GM18951 (cell line): ENCODE measurements around the gene U2AF1L4.

Experiments
- POLR2A ChIP-seq: IDR thresholded peaks from 4 replicates; pipeline ENCODE4 v1.6.1; 2011; ENCODE audit warnings: mild to moderate bottlenecking; ENCODE audit not compliant: insufficient read length, insufficient read depth; ENCODE audit errors: extremely low read depth
- in situ Hi-C: fragments of 300-500 bp; cut with MboI; formaldehyde crosslinking; loops from one replicate; pipeline ENCODE4 v1.12.0; 2022; ENCODE audit warnings: low sequenced_read_pairs, mixed read lengths, inconsistent platforms; ENCODE audit not compliant: unreplicated experiment

The U2AF1L4 gene

GRCh38 chr19:35786299-35787160 is 41.3 kb upstream of the U2AF1L4 start:
- in situ Hi-C loops: no loop called here
- no peak for TF ChIP-seq POLR2A

GRCh38 chr19:35785339-35785627 is 40.1 kb upstream of the U2AF1L4 start:
- TF ChIP-seq POLR2A: no peak
- in situ Hi-C loops: no loop called here

- in situ Hi-C loops: no loop called here
- TF ChIP-seq POLR2A: no peak
Measured at GRCh38 chr19:35784503-35785338, 39.5 kb upstream of the U2AF1L4 start.

GRCh38 chr19:35783469-35784434 is 38.5 kb upstream of the U2AF1L4 start:
- in situ Hi-C loops: no loop called here
- no peak for TF ChIP-seq POLR2A

- TF ChIP-seq POLR2A: no peak
- in situ Hi-C loops: no loop called here
Measured at GRCh38 chr19:35782589-35782988, 37.4 kb upstream of the U2AF1L4 start.

GRCh38 chr19:35781650-35782049 is 36.4 kb upstream of the U2AF1L4 start:
- TF ChIP-seq POLR2A: no peak
- in situ Hi-C loops: no loop called here

- in situ Hi-C loops: no loop called here
- no peak for TF ChIP-seq POLR2A
Measured at GRCh38 chr19:35780717-35781116, 35.5 kb upstream of the U2AF1L4 start.

- in situ Hi-C loops: no loop called here
- TF ChIP-seq POLR2A: no peak
Measured at GRCh38 chr19:35780058-35780457, 34.8 kb upstream of the U2AF1L4 start.

GRCh38 chr19:35779033-35779432 is 33.8 kb upstream of the U2AF1L4 start:
- in situ Hi-C loops: no loop called here
- no peak for TF ChIP-seq POLR2A

GRCh38 chr19:35777961-35778360 is 32.7 kb upstream of the U2AF1L4 start:
- in situ Hi-C loops: no loop called here
- TF ChIP-seq POLR2A: no peak

GRCh38 chr19:35777086-35777841 is 32.0 kb upstream of the U2AF1L4 start:
- TF ChIP-seq POLR2A: no peak
- in situ Hi-C loops: no loop called here

GRCh38 chr19:35776102-35776788 is 31.0 kb upstream of the U2AF1L4 start:
- in situ Hi-C loops: no loop called here
- TF ChIP-seq POLR2A: no peak
